Body of pancreas (tissue), 4 donors: ENCODE results near the gene ZNF248.

Experiments
- POLR2A ChIP-seq, 3 donors: fragments of 450-650 bp; IDR thresholded peaks; one replicate each; pipeline ENCODE4 v1.6.1; 2016; ENCODE audit warnings: antibody characterized with exemption in 3 of 3, mild to moderate bottlenecking in 2 of 3
- TF ChIP-seq, protein P1 (sequence below), 7 experiments: fragments of 450-650 bp in 4 of 7; fragments of 200-600 bp in 3 of 7; sonication (generic) in 3 of 7; IDR thresholded peaks; one replicate each; pipeline ENCODE4 v1.5.1; 2016 to 2019; ENCODE audit warnings: antibody characterized with exemption in 7 of 7

DNA sequence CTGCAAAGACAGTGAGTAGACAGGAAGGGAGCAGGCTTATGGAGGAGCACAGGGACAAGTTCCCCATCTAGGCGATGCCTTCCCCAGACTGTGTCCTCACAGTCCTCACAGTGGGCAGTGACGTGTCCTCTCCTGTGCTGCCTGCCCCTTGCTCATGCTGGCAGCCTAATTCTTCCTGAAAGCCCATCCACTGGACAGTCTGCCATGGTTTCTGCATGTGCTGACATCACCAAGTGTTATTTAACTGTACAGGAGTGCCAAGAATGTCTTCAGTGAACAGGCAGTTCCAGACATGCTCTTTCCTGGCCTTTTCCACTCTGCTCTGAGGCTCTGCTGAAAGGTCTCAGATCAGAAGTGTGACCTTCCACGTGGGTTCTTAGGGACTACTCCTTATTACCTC is 54.1 kb downstream of the ZNF248 start:
- TF ChIP-seq, protein P1, sequence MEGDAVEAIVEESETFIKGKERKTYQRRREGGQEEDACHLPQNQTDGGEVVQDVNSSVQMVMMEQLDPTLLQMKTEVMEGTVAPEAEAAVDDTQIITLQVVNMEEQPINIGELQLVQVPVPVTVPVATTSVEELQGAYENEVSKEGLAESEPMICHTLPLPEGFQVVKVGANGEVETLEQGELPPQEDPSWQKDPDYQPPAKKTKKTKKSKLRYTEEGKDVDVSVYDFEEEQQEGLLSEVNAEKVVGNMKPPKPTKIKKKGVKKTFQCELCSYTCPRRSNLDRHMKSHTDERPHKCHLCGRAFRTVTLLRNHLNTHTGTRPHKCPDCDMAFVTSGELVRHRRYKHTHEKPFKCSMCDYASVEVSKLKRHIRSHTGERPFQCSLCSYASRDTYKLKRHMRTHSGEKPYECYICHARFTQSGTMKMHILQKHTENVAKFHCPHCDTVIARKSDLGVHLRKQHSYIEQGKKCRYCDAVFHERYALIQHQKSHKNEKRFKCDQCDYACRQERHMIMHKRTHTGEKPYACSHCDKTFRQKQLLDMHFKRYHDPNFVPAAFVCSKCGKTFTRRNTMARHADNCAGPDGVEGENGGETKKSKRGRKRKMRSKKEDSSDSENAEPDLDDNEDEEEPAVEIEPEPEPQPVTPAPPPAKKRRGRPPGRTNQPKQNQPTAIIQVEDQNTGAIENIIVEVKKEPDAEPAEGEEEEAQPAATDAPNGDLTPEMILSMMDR (IDR thresholded peaks at IDR 0.05), result no peak
- TF ChIP-seq POLR2A (IDR thresholded peaks at IDR 0.05), result no peak
